Measurements from ENCODE around the gene NKX2-4.
"Not testable (repeated sequence)": the region's sequence is repeated elsewhere in the genome, so short reads cannot be mapped to it uniquely, and the experiment has no call there.

The NKX2-4 gene

GRCh38 chr20:21393816-21394519, 3.4 kb downstream of the NKX2-4 start:
- no peak for FAIRE-seq

DNA sequence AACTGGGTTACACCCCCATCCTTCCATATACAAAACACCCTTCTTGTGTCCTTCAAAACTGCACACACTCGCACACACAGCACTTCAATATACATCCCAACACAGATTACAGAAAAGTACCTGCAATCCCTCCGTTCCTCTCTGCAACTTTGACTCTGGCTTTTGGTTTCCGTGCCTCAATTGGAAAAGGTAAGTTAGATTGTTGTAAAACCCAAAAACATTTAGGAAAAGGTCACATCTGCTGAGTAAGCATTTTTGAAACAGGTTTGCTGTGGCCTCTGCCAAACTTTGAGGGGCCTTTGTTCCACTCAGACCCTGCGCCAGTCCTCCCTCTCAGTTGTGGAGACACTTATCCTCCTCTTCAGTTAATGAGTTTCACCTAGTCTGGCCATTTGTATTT, 4.2 kb downstream of the NKX2-4 start:
- FAIRE-seq = no peak

GRCh38 chr20:21391972-21392352, 5.4 kb downstream of the NKX2-4 start:
- no peak for FAIRE-seq

- no peak for FAIRE-seq
Observed at GRCh38 chr20:21391185-21391971, 5.9 kb downstream of the NKX2-4 start.

DNA sequence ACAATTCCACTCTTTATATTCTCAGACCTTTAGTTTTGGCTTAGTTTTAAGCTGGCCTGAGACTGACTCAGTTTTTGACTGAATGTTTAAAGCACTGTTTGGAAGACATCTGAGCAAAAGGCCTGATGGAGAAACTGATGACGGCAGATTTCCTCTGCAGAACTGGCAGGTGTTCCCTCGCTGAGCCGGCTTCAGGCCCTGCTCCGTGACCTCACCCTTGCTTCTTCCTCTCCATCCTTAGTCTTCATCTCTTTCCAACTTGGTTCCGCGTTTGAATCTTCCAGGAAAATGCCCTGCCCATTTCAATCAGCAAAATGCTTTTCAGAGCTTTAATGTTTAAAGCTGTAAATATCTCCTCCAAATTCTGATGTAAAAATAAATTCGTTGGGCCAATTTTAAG, 6.6 kb downstream of the NKX2-4 start:
- FAIRE-seq = no peak

GRCh38 chr20:21389368-21389767, 8.0 kb downstream of the NKX2-4 start:
- no peak for FAIRE-seq

DNA sequence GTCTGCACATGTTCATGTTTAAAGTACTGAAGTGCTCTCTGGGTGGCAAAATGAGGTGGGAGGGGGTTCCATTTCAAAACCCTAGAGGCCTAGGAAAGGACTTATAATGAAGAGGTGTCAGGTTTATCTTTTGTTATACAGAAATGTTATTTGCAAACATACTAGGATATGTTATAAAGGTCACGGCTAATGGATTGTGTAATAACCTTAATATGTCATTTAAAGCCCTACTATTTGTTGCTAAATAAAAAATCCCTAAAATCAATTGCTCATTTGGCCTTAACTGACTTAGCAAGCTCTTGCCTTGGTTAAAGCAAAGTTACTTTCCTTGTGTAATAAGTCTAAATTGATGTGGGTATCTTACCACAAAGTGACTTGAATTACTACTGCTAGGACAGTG, 8.8 kb downstream of the NKX2-4 start:
- no peak for FAIRE-seq

GRCh38 chr20:21387528-21387927, 9.8 kb downstream of the NKX2-4 start:
- FAIRE-seq = no peak

GRCh38 chr20:21386111-21386510, 11.2 kb downstream of the NKX2-4 start:
- FAIRE-seq = no peak

DNA sequence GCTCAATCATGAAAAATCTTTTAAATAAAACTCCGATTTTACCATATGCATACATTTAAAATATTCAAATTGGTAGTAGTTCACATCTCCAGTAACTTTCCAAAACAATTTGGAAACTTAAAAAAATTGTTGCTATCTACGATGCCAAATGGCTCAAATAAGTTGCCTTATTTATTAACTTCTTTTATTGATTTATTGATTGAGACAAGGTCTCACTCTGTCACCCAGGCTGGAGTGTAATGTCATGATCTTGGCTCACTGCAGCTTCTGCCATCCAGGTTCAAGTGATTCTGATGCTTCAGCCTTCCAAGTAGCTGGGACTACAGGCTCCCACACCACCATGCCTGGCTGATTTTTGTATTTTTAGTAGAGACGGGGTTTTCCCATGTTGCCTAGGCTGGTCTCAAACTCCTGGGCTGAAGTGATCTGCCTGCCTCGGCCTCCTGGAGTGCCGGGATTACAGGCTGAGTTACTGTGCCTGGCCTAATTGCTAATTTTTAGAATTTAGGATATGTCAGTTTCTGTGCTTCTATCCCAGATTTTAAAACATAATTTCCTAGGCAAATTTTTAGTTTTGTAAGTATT, 12.9 kb downstream of the NKX2-4 start:
- no peak for FAIRE-seq

DNA sequence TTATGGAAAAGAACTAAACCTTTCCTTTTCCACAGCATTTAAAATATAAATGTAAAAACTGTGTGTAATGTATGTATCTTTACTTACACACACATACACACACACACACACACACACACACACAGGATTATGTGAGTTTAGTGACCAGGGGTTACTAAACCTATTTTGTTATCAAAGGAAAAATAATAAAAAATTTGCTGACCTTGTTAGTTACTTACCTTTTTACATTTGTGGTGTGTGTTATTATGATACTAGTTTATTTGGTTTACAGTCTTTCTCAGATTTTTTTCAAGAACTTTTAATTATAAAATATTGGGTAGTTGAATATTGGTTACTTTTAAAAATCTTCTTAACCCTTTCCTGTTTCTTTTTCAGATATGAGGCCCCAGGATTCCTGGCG, 15.7 kb downstream of the NKX2-4 start:
- no peak for FAIRE-seq

DNA sequence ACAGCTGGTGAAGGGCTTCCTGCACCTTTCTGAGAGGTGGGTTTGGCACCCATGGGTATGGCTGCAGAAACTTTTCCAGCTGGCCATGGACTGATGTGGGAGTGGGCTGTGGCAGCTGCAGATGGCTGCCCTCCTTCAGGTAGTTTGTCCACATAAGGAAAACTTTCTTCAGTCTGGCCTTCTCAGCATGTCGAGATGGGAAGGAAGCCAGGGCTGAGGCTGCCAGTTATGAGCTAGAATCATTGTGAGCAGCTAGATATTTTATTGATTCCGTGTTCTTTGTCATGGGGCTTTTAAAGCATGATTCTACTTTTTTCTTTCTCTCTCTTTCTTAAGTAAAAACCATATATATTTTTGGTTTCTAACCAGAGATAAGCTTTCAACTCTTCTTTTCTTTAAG, 16.6 kb downstream of the NKX2-4 start:
- no peak for FAIRE-seq

- FAIRE-seq = no peak
Observed at GRCh38 chr20:21378259-21378658, 19.1 kb downstream of the NKX2-4 start.

DNA sequence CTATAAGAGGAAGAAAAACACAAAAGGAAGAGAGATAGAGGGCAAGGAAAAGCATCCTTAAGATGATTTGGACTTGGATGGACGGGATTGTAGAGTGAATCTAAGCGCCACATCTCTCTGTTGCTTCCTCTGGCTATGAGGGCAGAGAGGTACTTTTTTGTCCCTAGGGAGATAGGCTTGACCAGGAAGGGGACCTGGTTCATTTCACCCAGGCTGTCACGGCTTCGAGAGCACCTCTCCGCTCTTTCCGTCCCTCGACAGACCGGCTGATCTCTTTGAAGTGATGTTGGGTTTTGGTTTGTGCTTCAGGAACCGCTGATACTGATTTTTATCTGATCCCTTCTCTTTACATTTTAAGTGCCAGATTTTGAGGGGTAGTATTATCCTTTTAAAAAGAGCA, 19.6 kb downstream of the NKX2-4 start:
- FAIRE-seq = no peak

DNA sequence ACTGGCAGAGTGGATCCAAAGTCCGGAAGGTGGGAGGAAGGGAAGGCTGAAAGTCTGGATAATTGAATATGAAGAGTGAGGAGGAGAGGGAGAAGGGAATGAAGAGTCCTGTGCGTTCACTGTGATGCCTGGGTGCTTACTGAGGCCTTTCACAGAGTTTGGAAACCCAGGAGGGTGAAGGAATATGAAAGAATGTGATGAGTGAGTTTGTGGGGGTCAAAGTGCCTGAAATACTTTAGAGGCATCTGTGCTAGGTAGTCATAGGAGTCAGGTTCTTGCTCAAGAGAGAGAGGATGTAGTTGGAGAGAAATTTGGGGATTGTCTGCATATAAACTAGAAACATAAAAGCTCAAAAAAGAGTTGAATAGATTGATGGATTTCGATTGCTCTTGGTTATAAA, 20.7 kb downstream of the NKX2-4 start:
- FAIRE-seq = no peak

DNA sequence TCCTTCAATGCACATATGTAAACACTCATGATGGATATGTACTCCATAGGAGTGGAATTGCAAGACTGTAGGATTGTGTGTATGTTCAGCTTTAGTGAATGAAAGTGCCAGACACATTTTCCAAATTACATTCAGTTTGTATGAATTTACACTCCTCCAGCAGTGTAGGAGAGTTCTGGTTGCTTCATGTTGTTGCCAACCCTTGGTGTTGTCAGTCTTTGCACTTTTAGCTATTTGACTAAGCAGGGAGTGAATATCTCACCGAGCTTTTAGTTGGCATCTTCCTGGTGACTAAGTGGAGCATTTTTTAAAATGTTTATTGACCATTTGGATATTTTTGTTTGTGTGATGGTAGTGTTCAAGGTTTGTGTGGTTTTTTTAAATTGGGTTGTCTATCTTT, 23.9 kb downstream of the NKX2-4 start:
- FAIRE-seq = no peak

DNA sequence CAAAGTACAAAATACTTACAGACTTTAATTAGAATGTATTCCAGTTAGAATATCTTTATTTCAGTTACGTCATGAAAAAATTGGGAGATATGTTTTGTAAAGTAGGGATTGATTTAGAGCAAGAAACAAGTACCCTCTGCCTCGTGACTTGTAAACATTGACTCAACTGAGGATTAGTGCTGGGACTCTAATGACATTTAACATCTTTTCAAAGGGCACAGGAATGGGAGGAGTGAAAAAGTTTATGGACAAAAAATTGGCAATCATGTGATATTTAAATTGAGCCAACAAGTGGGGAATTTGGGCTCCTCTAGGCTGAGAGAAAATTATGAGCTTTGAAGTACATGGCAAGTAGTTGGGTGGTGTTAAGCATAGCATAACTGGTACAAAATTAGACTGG, 25.3 kb downstream of the NKX2-4 start:
- FAIRE-seq = no peak

- FAIRE-seq = no peak
Observed at GRCh38 chr20:21371193-21371592, 26.1 kb downstream of the NKX2-4 start.

- FAIRE-seq = no peak
Observed at GRCh38 chr20:21368791-21369190, 28.5 kb downstream of the NKX2-4 start.

- FAIRE-seq = not testable (repeated sequence)
Observed at GRCh38 chr20:21366273-21366672, 31.1 kb downstream of the NKX2-4 start.

- FAIRE-seq = peak; percentile 99
Observed at GRCh38 chr20:21365771-21366170, 31.6 kb downstream of the NKX2-4 start.

DNA sequence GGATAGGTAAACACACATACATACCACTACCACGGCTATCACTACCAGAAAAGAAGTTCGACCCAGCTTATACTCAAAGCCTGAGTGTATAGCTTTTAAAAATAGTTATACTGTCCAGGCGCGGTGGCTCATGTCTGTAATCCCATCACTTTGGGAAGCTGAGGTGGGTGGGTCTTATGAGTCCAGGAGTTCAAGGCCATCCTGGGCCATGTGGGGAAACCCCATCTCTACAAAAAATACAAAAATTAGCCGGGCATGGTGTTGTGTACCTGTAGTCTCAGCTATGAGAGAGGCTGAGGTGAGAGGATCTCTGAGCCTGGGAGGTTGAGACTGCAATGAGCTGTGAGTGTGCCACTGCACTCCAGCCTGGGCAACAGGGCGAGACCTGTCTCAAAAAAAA, 32.9 kb downstream of the NKX2-4 start:
- FAIRE-seq = no peak

DNA sequence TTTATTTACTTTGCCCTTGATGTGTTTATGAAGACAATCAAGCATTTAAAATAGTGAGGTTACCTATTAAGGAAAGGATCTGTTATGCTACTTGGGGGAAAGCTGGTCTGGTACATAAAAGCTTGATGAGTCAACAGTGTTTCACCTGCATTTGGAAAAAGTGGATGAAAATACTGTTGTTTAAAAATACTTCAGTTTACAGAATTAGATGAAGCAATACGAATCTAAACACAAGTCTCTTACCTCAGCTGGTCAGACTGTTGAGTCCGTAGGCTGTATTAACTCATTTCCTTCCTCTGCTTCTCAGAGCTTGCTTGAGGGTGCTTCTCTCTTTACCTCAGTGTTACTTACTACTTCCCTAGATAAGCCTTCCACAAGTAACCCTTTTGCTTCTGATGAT, 36.1 kb downstream of the NKX2-4 start:
- no peak for FAIRE-seq

- FAIRE-seq = no peak
Observed at GRCh38 chr20:21360705-21361104, 36.6 kb downstream of the NKX2-4 start.

Measured in A204.1 (cell line).